Measurements from ENCODE around the gene CD3G.
"Not testable (repeated sequence)": the region's sequence is repeated elsewhere in the genome, so short reads cannot be mapped to it uniquely, and the experiment has no call there.

CD3G gene

GRCh38 chr11:118343981-118344515 is at the start of gene CD3G:
Gene CD3G (plus strand): TSS chr11:118344344. CDS start chr11:118344424, 80 bp downstream.
- DNase-seq (ENCODE audit: low spot score): no peak

- DNase-seq (ENCODE audit: low spot score): no peak
Observed at GRCh38 chr11:118295199-118295598, 48.9 kb upstream of the CD3G start.

- DNase-seq (ENCODE audit: low spot score): no peak
Observed at GRCh38 chr11:118295815-118296454, 48.2 kb upstream of the CD3G start.

GRCh38 chr11:118301600-118302195 is 42.4 kb upstream of the CD3G start:
- DNase-seq (ENCODE audit: low spot score): no peak

GRCh38 chr11:118304227-118304567 is 39.9 kb upstream of the CD3G start:
- no peak for DNase-seq (ENCODE audit: low spot score)

GRCh38 chr11:118304568-118305248 is 39.4 kb upstream of the CD3G start, which contains the start of gene CD3E:
Gene CD3E (plus strand): TSS chr11:118304730. CDS start chr11:118304953, 223 bp downstream.
- DNase-seq (ENCODE audit: low spot score): no peak

- DNase-seq (ENCODE audit: low spot score): no peak
Observed at GRCh38 chr11:118305726-118306125, 38.4 kb upstream of the CD3G start.

- DNase-seq (ENCODE audit: low spot score): no peak
Observed at GRCh38 chr11:118306556-118306955, 37.6 kb upstream of the CD3G start.

GRCh38 chr11:118308995-118309528 is 35.1 kb upstream of the CD3G start:
- not testable (repeated sequence) for DNase-seq (ENCODE audit: low spot score)

- DNase-seq (ENCODE audit: low spot score): no peak
Observed at GRCh38 chr11:118310271-118310670, 33.9 kb upstream of the CD3G start.

- DNase-seq (ENCODE audit: low spot score): no peak
Observed at GRCh38 chr11:118310781-118311485, 33.2 kb upstream of the CD3G start.

- DNase-seq (ENCODE audit: low spot score): no peak
Observed at GRCh38 chr11:118311518-118311917, 32.6 kb upstream of the CD3G start.

GRCh38 chr11:118312328-118312727 is 31.8 kb upstream of the CD3G start:
- no peak for DNase-seq (ENCODE audit: low spot score)

GRCh38 chr11:118313242-118313641 is 30.9 kb upstream of the CD3G start:
- no peak for DNase-seq (ENCODE audit: low spot score)

GRCh38 chr11:118314988-118315411 is 29.1 kb upstream of the CD3G start:
- DNase-seq (ENCODE audit: low spot score): no peak

GRCh38 chr11:118318124-118318523 is 26.0 kb upstream of the CD3G start:
- DNase-seq (ENCODE audit: low spot score): no peak

GRCh38 chr11:118318581-118319336 is 25.4 kb upstream of the CD3G start:
- DNase-seq (ENCODE audit: low spot score): no peak

- no peak for DNase-seq (ENCODE audit: low spot score)
Observed at GRCh38 chr11:118319337-118319707, 24.8 kb upstream of the CD3G start.

- no peak for DNase-seq (ENCODE audit: low spot score)
Observed at GRCh38 chr11:118320515-118320914, 23.6 kb upstream of the CD3G start.

GRCh38 chr11:118321386-118322082 is 22.6 kb upstream of the CD3G start:
- DNase-seq (ENCODE audit: low spot score): no peak

- no peak for DNase-seq (ENCODE audit: low spot score)
Observed at GRCh38 chr11:118322721-118323120, 21.4 kb upstream of the CD3G start.
